Stimulated activated CD8-positive, alpha-beta memory T cell treated with anti-CD3 and anti-CD28 coated beads, Interleukin-7, amount 100 ng/mL, for 1 hour (primary cell): ENCODE measurements around the gene TUT7.

Experiments
- DNase-seq, 2 donors: peaks; one replicate each; pipeline ENCODE4 v3.0.0-alpha.2; 2020; ENCODE audit warnings: low read depth in 2 of 2

The TUT7 gene

GRCh38 chr9:86259557-86259956, 94.7 kb downstream of the TUT7 start, which contains the start of gene C9orf153:
Gene C9orf153, minus strand, starts transcription at chr9:86259657. Its CDS starts 30,054 bp downstream, at chr9:86229603.
- no peak for DNase-seq

GRCh38 chr9:86257391-86257790, 96.8 kb downstream of the TUT7 start:
- no peak for DNase-seq

GRCh38 chr9:86256653-86257052, 97.6 kb downstream of the TUT7 start:
- DNase-seq = no peak

GRCh38 chr9:86253577-86253976, 100.6 kb downstream of the TUT7 start:
- no peak for DNase-seq

DNA sequence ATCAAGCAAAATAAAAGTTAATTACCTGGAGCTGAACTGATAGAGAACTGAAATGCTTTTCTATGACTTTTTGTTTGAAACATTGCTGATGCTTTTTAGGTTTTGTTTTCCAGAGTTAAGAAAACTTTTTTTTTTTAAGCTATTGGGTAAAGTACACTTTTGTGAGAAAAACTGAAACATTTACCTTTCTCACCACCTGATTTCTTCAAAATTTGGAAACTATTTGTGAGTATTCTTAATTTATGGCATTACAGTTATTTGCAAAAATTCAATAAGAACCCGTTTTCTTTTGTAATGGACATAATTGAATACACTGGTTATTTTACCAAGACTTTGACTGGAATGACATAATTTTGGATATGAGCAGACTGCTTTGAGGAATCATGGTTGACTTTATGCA, 101.3 kb downstream of the TUT7 start:
- DNase-seq = no peak

GRCh38 chr9:86250123-86250522, 104.1 kb downstream of the TUT7 start:
- DNase-seq = no peak

GRCh38 chr9:86248746-86249145, 105.5 kb downstream of the TUT7 start:
- DNase-seq = no peak

GRCh38 chr9:86246752-86247161, 107.5 kb downstream of the TUT7 start:
- DNase-seq = no peak

- DNase-seq = no peak
These were observed 112.1 kb downstream of the TUT7 start for GRCh38 chr9:86242071-86242470.

DNA sequence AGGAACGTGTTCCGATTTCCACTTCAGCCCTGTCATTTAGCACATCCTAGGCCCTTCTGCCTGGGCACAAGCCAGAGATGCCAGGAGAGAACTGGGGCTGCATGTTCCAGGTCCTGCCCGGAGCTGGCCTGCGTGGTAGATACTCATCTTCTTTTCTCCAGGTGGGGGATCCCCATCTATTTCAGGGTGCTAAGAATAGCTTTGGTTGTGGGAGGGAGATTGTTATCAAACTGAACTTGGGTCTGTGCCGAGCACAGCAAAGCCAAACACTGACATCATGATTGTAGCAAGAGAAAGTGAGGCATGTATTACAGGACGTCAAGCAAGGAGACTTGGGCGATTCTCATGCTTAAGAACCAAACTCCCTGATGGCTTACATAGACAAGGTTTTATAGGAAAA, 113.0 kb downstream of the TUT7 start:
- DNase-seq = no peak

DNA sequence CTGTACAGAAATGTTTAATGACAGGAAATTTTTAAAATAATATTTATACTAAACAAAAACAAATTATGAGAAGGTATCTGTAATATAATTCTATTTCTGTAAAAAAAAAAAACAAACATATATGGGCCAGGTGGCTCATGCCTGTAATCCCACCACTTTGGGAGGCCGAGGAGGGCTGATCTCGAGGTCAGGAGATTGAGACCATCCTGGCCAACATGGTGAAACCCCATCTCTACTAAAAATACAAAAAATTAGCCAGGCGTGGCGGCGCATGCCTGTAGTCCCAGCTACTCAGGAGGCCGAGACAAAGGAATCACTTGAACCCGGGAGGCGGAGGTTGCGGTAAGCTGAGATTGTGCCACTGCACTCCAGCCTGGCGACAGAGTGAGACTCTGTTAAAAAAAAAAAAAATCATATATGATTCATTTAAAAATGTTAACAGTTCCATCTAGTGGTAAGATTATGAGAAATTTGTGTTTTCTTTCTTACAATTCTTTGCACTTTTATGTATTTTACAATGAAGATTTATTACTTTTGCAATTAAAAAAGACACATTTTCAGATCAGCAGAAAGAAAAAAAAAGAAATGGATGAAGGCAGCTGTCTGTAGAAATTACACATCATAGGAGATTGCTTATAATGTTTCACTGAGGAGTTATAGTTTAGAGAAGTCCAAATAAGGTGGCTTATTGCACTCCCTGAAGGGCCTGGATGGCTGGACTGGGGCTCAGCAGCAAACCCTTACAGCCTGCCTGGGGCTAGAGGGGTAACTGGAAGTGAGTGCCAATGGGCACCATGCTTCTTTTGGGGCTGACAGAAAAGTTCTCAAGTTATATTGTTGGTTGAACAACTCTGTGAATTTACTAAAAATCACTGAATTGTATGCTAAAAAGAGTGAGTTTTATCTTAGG, 115.1 kb downstream of the TUT7 start:
- no peak for DNase-seq
